Measurements from ENCODE around the gene AJAP1.

- TF ChIP-seq, protein P1, sequence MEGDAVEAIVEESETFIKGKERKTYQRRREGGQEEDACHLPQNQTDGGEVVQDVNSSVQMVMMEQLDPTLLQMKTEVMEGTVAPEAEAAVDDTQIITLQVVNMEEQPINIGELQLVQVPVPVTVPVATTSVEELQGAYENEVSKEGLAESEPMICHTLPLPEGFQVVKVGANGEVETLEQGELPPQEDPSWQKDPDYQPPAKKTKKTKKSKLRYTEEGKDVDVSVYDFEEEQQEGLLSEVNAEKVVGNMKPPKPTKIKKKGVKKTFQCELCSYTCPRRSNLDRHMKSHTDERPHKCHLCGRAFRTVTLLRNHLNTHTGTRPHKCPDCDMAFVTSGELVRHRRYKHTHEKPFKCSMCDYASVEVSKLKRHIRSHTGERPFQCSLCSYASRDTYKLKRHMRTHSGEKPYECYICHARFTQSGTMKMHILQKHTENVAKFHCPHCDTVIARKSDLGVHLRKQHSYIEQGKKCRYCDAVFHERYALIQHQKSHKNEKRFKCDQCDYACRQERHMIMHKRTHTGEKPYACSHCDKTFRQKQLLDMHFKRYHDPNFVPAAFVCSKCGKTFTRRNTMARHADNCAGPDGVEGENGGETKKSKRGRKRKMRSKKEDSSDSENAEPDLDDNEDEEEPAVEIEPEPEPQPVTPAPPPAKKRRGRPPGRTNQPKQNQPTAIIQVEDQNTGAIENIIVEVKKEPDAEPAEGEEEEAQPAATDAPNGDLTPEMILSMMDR (IDR thresholded peaks at IDR 0.05): no peak
- no peak for TF ChIP-seq POLR2A (IDR thresholded peaks at IDR 0.05)
Observed at GRCh38 chr1:4682607-4683220, 28.3 kb downstream of the AJAP1 start.

Data from testis (tissue), 2 donors.